ENCODE data around the gene ISOC1. TPM values are rescaled to one million over a fixed set of nuclear protein-coding genes. Genes with fewer than 3 reads are reported as not detected.

The ISOC1 gene
- total and polyA plus RNA-seq, 5 donors from 2014 or later = 13.1 to 38.7 (median 35.6) TPM

- H3K27me3 ChIP-seq (ENCODE audit: control insufficient read depth, insufficient read depth, low read length) = no peaks in the 10 kb centered on the region
- H3K9me3 Mint-ChIP-seq = no peaks in the 10 kb centered on the region
These were observed 46.5 kb downstream of the ISOC1 start for GRCh38 chr5:129141078-129141477.

DNA sequence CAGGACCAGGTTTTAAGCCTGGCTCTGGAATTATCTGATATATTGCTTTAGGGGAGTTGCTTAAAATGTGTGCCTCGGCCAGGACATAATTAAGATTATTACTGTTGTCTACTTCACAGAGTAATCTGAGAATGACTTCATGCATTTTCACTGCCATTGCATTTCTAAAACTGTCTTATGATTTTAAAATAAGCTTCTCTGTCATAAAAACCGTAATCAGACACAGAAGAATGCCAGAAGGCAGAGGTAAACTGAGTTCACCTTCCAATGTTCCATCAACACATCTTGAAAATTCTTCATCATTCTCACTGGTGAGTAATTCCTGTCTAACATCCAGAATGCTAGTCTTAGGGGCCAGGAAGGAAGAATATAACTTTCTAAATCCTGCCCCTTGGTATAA lies 47.1 kb downstream of the ISOC1 start:
- peaks cover 4% of the 10 kb centered on the region for H3K27me3 Mint-ChIP-seq
- H3K9me3 Mint-ChIP-seq = no peaks in the 10 kb centered on the region
- Histone ChIP-seq H3K4me3 (ENCODE audit: low read depth, low read length) (no peak overlapping the region), H3K4me1 (ENCODE audit: control insufficient read depth, insufficient read depth, low read length, poor library complexity, severe bottlenecking) (no peaks in the 10 kb centered on the region), H3K27ac (ENCODE audit: insufficient read depth, low read length, poor library complexity, severe bottlenecking) (no peak overlapping the region), H3K9me3 (ENCODE audit: control insufficient read depth in 2 of 2, low read length in 2 of 2) (no peaks in the 10 kb centered on the region), H3K36me3 (ENCODE audit: control insufficient read depth, insufficient read depth, low read length) (no peaks in the 10 kb centered on the region), H3K27me3 (ENCODE audit: control insufficient read depth, insufficient read depth, low read length) (no peaks in the 10 kb centered on the region)
- no peaks in the 10 kb centered on the region for H3K4me1 Mint-ChIP-seq
- DNase-seq = no peak
- no peaks in the 10 kb centered on the region for H3K36me3 Mint-ChIP-seq
- ATAC-seq (ENCODE audit: low read depth in 2 of 2) = no peak
- no peak overlapping the region for H3K4me3 Mint-ChIP-seq
- H3K27ac Mint-ChIP-seq = no peak overlapping the region

More at GRCh38 chr5:129141078-129141477, 46.5 kb downstream of the ISOC1 start:
- Mint-ChIP-seq H3K36me3 (no peaks in the 10 kb centered on the region), H3K4me1 (no peaks in the 10 kb centered on the region), H3K27me3 (no peaks in the 10 kb centered on the region), H3K27ac (no peak overlapping the region), H3K4me3 (no peak overlapping the region)
- Histone ChIP-seq H3K36me3 (ENCODE audit: control insufficient read depth, insufficient read depth, low read length) (no peaks in the 10 kb centered on the region), H3K4me1 (ENCODE audit: control insufficient read depth, insufficient read depth, low read length, poor library complexity, severe bottlenecking) (no peaks in the 10 kb centered on the region), H3K27ac (ENCODE audit: insufficient read depth, low read length, poor library complexity, severe bottlenecking) (no peak overlapping the region), H3K4me3 (ENCODE audit: low read depth, low read length) (no peak overlapping the region), H3K9me3 (ENCODE audit: control insufficient read depth in 2 of 2, low read length in 2 of 2) (no peaks in the 10 kb centered on the region)
- ATAC-seq (ENCODE audit: low read depth in 2 of 2) (no peak), DNase-seq (no peak)

GRCh38 chr5:129155876-129156275 lies 61.3 kb downstream of the ISOC1 start:
- Histone ChIP-seq H3K4me1 (ENCODE audit: control insufficient read depth, insufficient read depth, low read length, poor library complexity, severe bottlenecking) (no peaks in the 10 kb centered on the region), H3K9me3 (ENCODE audit: control insufficient read depth in 2 of 2, low read length in 2 of 2) (no peaks in the 10 kb centered on the region), H3K4me3 (ENCODE audit: low read depth, low read length) (no peak overlapping the region), H3K27me3 (ENCODE audit: control insufficient read depth, insufficient read depth, low read length) (no peaks in the 10 kb centered on the region), H3K27ac (ENCODE audit: insufficient read depth, low read length, poor library complexity, severe bottlenecking) (no peak overlapping the region), H3K36me3 (ENCODE audit: control insufficient read depth, insufficient read depth, low read length) (no peaks in the 10 kb centered on the region)
- no peaks in the 10 kb centered on the region for H3K27me3 Mint-ChIP-seq
- H3K36me3 Mint-ChIP-seq = peaks cover 8% of the 10 kb centered on the region
- ATAC-seq (ENCODE audit: low read depth in 2 of 2) (no peak), DNase-seq (no peak)
- H3K27ac Mint-ChIP-seq = no peak overlapping the region
- H3K4me3 Mint-ChIP-seq = no peak overlapping the region
- peaks cover 0 to 11% (median 5%) of the 10 kb centered on the region in 7 donors for H3K9me3 Mint-ChIP-seq
- no peaks in the 10 kb centered on the region for H3K4me1 Mint-ChIP-seq

DNA sequence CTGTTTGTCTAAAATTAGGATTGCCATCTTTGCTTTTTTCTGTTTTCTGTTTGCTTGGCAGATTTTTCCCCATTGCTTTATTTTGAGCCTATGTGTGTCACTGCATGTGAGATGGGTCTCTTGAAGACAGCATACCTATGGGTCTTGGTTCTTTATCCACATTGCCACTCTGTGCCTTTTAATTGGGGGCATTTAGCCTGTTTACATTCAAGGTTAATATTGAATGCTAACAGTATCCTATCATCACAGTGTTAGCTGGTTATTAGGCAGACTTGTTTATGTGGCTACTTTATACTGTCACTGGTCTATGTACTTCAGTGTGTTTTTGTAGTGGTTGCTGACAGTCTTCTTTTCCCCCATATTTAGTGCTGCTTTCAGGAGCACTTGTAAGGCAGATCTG lies 67.3 kb downstream of the ISOC1 start:
- DNase-seq = no peak
- Mint-ChIP-seq H3K27ac (no peak overlapping the region), H3K9me3 (peaks cover 6 to 29% (median 13%) of the 10 kb centered on the region in 7 donors), H3K36me3 (peaks cover 8% of the 10 kb centered on the region), H3K4me1 (no peaks in the 10 kb centered on the region), H3K4me3 (no peak overlapping the region), H3K27me3 (no peaks in the 10 kb centered on the region)
- Histone ChIP-seq H3K9me3 (ENCODE audit: control insufficient read depth in 2 of 2, low read length in 2 of 2) (peaks cover 6 to 10% of the 10 kb centered on the region in 2 experiments), H3K27ac (ENCODE audit: insufficient read depth, low read length, poor library complexity, severe bottlenecking) (no peak overlapping the region), H3K4me3 (ENCODE audit: low read depth, low read length) (no peak overlapping the region), H3K36me3 (ENCODE audit: control insufficient read depth, insufficient read depth, low read length) (no peaks in the 10 kb centered on the region), H3K27me3 (ENCODE audit: control insufficient read depth, insufficient read depth, low read length) (no peaks in the 10 kb centered on the region), H3K4me1 (ENCODE audit: control insufficient read depth, insufficient read depth, low read length, poor library complexity, severe bottlenecking) (no peaks in the 10 kb centered on the region)
- ATAC-seq (ENCODE audit: low read depth in 2 of 2) = no peak

Other genes with a start within 250 kb of the ISOC1 start
- not detected for gene SLC27A6, start 129.3 kb upstream of the ISOC1 start, total RNA-seq
- not detected for gene SLC27A6, start 129.3 kb upstream of the ISOC1 start, polyA plus RNA-seq